ENCODE data around the gene XBP1.
"Not testable (repeated sequence)": the region's sequence is repeated elsewhere in the genome, so short reads cannot be mapped to it uniquely, and the experiment has no call there.

- not testable (repeated sequence) for TF ChIP-seq CTCF, EZH2, EZH2phosphoT487 (IDR thresholded peaks at IDR 0.05)
Measured at GRCh38 chr22:28754512-28754911, 45.9 kb downstream of the XBP1 start.
